NCI-H2107 treated with DMSO at 0.1 percent for 48 hours (cell line): ENCODE results near the gene TBC1D7.

Experiments
- DNase-seq: peaks from one replicate; lab custom pipeline; 2025; ENCODE audit not compliant: unreplicated experiment; lab: John Stamatoyannopoulos, UW

TBC1D7 gene

DNA sequence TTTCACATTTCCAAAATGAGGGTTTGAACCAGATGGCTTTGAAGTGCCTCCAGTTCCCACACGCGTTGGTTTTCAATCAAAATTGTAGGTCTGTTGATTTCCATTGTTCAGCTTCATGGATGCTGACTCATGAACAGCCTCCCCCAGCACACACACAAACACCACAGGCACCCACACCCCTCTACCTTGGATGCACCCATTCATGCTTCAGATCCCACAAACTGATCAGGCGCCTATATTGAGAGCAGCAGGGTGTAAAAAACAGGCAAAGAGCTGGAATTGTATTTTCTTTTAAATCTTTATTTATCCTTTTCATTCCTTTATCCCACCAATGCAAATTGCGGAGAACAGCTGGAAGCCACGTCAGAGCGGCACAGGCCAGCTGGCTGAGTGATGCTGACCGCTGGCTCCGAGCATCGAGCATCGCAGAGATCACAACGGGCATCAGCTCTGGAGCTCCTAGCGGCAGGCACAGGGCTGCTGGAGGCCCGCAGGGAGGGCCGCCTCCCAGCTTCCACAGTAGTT is 29.3 kb upstream of the TBC1D7 start:
- DNase-seq, result peak; percentile 10

DNA sequence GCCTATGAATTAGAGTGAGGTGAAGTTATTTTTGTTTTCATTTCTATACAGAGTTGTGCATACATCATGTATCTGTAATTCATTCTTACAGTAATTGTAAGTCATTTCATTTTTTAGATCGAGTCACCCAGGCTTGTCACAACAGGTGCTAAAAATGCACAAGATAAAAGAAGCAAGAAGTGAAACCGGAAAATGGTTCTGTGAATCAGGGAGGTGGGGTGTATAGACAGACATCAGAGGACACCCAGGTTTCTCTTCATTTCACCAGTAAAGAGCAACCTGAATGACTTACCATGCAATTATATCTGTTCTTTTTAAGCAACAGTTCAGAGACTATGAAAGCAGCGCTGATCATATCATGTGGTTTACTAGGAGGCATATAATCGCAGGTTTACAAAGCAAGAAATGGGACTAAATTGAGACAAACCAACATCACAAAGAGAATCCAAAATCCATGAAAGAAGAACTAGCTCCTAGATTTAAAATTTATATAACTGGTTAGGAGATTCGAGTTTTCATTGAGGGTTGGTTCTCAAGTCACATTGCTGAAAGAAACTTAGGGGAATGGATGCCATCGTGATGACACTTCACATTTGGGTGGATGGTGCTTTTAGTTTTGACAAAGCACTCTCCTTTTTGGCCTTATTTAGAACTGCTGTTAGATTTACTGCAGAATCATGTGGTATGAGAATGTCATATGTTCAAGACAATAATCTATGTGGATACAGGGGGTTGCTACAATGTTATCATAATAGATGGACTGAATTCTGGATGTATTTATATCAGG is 27.9 kb upstream of the TBC1D7 start:
- no peak for DNase-seq

DNA sequence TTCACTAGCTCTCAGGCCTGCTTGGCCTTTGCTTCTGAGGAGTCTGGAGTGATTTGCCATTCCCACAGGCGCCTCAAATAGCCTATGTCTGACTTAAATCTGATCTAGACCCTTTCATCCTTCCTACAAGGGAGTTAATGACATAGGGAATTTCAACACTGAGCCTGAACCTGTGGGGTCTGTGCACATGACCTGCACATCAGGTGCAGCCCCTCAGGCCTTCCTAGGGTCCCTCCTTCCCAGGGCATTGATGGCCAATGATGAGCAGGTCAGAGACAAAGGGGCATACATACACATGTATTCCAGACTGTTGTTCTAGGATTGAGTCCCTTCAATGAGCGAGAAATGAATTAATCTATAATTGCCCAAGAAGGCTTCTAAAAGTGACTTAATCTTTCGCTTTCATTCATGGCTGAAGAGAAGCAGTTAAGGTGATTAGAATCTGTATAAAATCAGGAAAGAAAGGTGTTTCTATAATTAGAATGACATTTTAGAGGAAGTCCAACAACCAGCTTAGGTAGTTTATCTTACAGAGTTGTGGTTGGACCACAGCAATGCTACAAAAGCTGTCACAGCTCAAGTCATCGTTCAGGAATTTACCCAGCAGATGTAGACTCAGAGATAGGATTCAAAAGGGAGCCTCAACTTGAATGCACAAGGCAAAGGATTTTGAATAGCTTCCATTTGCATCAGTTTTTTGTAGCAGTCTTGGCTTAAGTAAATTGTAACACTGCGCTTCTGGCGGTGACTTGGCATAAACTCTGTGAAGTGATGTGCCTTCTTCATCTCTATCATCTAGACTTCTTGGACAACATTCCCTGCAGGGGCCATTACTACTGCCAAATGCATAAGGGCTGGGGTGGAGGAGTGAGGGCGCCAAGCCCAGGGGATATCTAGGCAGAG is 27.0 kb upstream of the TBC1D7 start:
- no peak for DNase-seq

DNA sequence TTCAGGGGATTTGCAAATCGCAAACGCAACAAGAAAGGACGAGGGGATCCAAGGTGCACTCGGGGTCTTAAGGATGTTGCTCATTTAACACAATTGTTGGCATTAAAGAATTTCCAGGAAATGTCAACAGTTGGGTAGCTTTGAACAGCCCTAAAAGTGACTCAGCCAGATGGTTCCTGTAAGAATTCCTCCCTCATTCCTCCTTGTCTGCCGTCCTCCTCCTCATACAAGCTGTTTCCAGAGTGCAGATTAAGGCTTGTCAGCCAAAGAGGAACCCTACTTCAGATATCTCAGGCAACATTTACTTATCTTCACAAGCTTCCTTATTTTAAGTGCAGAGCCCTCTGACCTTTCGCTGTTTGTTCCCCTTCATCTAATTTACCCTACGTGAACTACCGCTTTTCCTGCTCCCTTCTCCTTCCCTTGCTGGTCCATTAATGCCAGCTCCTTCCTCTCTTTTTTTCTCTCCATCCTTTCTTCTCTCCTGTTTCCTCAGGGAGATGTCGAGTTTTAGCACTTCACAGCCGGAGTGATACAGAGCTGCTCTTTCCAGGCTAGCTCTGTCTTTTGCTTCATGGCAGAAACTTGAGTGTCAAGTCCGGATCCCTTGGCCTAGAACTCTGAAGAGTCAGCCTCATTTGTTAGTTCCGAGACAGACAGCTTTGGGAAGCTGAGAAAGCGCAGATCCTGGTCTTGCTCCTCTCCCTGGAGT is 26.1 kb upstream of the TBC1D7 start:
- DNase-seq, result no peak

DNA sequence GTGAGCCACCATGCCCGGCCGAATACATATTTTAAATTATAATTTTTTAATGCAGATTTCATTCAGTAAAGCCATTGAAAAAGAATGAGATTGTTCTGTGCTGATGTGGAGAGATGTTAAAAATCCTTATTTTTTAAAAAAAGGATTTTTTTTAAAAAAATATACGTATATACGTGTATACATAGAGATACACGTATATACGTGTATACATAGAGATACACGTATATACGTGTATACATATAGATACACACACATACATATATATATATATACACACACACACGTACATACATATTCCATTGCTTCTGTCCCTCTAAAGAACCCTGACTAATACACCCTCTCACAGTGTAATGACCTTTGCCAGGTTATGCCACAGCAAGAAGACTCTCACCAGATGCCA is 23.8 kb upstream of the TBC1D7 start:
- no peak for DNase-seq

DNA sequence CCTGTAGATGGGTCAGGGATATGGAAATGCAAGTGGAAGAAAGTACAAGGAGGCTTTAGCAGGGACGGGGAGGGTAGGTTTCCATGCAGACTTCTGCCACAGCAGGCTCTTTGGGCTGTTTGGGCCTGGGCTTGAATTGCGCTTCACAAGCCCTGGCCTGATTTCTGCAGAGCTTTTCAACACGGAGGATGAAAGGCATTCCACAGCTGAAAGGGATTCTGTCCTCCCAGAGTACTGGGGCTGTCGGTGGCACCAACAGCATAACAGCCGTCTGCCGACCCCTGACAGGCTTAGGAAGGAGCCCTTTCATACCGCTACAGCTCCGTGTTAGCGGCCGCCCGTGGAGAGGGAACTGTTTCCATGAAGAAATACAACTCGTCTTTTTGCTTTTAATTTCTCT is 22.9 kb upstream of the TBC1D7 start:
- no peak for DNase-seq

DNA sequence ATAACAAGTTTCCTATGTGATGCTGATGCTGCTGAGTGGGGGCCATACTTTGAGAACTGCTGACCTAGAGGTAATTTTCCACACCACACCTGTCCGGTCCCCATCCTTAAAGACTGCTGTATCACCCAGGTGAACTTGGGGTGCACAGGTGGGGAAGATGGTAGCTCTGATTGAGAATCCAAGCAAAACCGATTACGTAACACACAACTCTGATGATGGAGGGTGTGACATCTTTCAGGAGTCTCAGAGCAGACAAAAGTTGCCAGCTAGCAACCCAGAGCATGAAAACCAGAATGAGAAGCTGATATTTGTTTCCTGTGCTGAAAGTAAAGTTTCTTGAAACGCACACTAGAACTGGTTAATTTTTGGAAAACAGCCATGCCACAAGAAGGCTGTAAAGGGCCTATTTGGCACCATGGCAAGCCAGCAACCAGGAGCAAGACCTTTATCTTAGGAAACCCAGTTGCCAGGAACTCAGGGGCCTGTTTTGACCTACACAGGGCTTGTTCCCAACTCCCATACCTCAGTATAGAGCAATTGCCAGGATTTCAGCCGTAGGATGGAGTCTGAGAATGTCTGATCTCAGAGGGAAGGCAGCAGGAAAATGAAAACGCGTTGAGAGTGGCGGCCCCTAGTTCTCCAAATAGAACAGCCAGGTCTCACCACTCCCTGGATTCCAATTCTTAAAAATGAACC is 21.6 kb upstream of the TBC1D7 start:
- DNase-seq, result no peak

DNA sequence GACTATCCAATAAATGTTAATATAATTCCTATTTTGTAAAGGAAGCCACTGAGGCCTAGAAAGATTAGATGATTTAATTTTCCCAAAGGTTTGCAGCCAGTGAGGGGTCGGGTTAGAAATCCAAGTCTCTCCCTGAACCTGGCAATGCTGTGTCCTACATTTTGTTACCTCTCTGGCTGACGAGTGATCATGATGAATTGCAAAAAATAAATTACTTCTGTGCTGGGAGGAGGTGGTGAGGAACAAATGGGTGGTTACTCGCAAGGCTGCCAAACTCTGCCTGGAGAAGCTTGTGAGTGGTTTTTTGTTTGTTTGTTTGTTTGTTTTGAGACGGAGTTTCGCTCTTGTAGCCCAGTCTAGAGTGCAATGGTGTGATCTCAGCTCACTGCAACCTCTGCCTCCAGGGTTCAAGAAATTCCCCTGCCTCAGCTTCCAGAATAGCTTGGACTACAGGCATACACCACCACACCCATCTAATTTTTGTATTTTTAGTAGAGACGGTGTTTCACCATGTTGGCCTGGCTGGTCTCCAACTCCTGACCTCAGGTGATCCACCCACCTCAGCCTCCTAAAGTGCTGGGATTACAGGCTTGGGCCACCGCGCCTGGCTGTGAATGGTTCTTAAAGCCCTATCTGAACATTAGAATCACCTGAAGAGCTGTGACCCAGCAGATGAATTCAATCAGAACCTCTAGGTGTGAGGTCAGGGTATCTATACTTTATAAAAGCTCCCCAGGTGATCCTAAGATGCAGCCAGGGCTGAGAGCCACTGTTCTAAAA is 20.2 kb upstream of the TBC1D7 start:
- no peak for DNase-seq

DNA sequence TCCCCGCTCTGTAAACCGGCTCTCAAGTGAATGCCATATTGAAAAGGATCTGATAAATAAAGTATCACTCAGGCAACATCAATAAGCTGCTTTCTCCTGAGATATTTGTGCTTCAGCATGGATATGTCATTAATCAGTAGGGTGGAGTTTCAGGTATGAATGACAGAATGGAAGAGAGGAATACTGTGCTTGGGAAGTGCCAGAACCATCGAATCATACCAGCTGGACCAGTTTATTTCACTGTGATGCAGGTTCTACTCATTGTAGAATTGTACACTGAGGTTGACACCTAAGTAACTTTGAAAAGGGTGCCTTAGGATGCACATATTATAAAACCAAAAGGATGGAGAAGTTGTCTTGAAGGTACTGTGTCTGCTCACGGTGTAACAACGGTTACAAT is 17.9 kb upstream of the TBC1D7 start:
- no peak for DNase-seq

DNA sequence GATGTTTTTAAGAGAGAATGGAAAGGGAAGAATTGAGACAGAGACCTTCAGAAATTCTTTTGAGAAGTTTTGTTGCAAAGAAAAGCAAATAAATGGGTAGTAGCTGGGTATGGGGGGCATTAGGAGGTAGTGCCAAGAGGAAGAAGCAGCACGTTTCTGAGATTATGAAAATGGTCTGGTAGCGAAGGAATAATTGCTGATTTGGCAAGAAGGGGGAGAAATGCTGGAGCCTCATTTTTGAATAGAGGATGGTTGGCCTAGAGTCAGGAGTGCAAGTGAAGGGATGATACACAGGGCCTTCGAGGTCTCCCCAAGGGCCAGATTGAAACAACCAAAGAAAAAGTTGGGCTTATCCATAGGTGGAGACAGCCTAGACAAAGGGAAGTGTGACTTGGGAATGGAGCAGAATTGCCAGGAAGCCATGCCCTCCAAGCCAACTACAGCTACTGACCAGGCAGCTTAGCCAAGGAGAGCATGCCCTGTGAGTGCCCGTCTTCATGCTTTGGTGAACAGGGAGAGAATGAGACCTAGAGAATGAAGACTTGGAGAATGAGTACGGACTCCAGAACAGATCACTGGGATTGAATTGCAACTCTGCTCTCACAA is 14.2 kb upstream of the TBC1D7 start:
- no peak for DNase-seq

DNA sequence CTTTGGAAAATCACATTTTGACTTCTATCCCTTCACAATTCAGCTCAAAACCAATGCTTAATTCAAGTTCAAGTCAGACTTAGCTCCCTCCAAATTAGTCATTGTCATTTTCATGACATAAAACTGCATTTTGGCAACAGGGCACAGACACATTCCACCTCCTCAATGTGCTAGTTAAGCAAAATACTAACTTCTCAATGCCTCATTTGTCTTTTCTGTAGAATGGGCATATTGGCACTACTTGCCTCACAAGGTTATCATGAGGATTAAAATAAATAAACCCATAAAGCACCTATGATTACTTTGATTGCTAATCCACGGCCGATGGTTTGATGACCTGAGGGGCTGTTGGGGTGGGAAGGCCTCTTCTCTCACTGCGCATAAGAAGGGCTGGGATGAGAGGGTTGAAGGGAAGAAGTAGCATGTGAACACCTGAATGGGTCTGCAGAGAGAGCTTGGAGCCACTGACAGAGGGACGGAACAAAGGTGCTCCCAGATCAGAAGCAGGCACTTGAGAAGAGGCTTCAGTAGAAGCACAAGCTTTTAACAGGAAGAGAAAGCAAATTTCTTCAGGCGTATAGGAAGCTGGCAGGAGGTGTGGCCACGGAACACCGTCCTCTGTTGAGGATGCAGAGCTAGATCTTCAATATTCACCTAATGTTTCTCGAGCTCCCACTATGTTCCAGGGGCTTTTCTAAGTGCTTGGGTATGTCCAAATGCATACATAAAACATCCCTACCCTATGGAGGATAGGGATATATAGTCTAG is 11.7 kb upstream of the TBC1D7 start:
- DNase-seq, result no peak

DNA sequence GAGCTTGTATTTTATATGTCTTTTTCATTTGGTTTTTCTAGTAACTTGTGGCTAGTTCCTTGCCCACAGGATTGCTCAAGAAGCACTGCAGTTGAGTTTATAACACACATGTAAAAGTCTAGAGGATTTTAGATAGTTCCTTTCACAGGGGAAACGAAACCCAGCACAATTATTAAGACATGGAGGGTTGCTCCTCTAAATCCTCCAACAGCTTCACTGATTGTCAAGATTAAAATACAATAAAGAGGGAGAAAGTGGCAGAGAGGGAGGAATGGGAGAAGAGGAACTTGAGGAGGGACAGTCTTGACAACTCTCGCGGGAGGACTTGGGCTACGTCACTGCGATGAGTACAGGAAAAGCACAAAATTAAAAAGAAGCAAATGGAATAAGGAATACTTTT is 9.7 kb upstream of the TBC1D7 start:
- no peak for DNase-seq

DNA sequence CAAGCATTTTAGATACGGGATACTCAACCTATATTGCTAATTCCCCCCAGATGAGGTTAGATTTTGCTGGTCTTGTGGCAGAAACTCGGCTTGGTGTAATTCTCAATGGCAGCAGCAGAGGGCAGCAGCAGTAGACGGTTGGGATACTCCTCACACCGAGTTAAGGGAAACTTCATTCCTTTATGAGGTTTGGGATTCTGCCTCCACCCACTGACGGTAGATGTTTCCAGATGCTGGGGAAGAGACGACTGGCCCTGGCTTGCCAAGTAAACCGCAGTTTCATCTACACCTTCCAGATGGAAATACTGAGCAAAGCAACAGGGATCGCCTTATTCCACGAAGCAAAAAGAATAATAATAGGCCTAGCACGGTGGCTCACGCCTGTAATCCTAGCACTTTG is 8.2 kb upstream of the TBC1D7 start:
- DNase-seq, result peak; percentile 50

DNA sequence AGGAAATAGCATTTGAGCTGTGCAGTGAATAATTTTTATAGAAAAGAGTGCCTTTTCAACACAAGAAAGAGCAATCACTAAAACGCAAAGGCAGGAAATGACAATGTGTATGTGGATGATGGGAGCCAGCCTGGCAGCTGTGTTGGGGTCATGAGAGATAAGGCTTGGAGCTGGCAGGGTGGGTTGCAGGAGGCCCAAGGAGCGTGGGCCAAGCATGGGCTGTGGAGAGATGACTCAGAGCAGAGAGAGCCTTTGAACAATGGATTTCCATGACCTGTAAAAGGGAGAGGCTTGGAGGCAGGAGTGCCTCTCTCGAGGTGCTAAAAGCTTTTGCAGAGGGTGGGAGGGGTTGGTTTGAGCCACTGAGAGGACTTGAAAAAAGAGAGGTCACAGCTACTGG is 6.6 kb upstream of the TBC1D7 start:
- no peak for DNase-seq

DNA sequence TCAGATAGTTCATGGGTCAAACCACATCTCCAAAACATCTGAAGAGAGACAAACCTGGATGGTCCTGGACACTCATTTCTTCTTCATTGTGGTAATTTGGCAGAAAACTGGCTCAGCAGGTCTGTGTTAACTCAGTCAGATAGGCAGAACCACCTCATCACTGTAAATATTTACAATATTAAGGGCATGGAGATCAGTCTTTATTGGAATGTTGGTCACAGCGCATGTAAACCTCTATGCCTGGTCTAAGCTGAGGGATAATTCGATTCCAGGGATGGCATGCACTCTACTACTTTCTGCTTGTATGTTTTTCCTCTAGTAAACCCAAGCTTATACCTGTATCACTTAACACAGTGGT is 4.0 kb upstream of the TBC1D7 start:
- DNase-seq, result no peak

DNA sequence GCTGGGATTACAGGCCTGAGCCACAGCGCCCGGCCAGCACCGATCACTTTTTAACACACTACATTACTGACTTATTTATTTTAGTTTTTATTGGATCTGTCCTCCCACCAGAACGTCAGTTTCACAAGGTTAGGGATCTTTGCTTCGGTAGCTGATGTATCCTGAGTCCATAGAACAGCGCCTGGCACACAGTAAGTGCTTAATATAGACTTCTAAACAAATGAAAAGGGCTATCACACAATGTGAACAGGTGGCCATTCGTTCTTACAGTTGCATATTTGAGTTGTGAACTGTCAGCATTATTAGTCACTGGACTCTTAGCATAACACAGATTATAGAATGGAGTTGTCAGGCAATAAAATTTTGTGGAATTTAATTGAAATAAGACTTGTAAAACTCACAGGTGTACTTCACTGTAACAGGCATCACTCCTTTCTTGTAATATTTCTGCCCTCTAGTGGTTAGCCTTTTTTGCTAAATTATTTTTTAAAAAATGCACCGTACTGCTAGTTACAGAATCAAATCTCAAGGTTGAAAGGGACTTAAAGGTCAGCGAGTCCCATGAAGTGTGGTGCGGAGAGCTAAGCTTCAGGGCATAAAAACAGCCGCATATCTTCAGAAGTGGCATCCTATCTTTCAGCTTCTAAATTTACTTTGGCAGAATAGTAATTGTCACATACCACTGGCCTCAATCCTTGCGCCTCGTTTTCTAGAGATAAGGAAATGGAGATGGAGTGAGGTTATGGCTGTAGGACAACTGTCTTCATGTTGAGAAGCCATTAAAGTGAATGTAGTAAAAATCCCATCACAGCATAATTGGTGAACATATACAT is 3.4 kb upstream of the TBC1D7 start:
- DNase-seq, result peak; percentile 21

DNA sequence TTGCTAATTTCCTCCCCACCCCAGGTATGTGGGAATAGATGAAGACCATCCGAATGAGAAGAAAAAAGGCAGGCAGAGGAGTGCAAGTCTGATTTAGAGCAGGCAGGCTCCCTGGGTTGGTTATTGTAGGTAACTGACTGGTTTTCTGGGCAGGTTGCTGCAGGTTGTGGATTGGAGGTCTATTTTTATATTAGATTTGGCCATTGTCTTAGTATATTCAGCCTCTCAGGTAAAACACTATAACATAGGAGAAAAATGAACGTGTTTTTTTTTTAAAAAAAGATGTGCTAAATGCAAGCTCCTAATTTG is 492 bp upstream of the TBC1D7 start:
- no peak for DNase-seq

DNA sequence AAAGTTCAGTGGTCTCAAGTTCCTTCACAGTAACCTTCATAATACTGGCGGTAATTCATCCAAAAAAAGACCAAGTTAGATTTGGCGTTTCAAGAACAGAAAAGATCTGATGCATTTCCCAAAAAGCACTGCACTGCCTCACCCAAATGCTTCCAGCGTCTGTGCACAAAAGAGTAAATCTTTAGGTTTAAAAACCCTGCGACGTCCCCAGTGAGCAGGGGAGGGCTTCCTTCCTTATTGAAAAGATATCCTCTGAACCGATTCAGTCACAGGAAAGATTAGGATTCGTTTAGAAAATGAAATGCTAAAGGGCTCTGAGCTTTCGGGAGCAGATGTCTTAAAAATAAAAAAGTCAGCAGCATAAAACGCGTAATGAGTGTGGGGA is 654 bp downstream of the TBC1D7 start:
- DNase-seq, result no peak
